Body of pancreas (tissue), 4 donors: Measurements from ENCODE around the gene NOS3. TPM values are rescaled to one million over a fixed set of nuclear protein-coding genes. Genes with fewer than 3 reads are reported as not detected.
A peak's percentile ranks its signal among the peaks of the same experiment; 100 is the strongest.

ENCODE experiments used
- ATAC-seq: fragments of 150-250 bp; one replicate; pipeline ENCODE4 v1.9.1; 2016
- DNase-seq, 4 donors: peaks; one replicate each; pipeline ENCODE4 v3.0.0-alpha.2; 2019
- H3K27ac ChIP-seq, 4 donors: fragments of 200-600 bp; sonication (generic); 1 replicate in 3 of 4; 2 replicates in 1 of 4; pipeline versions ENCODE4 v1.5.1 to v1.6.1; 2016 to 2019; ENCODE audit warnings: mild to moderate bottlenecking in 1 of 4, mixed read lengths in 1 of 4, moderate library complexity in 1 of 4
- H3K27me3 ChIP-seq, 2 donors: fragments of 200-600 bp; sonication (generic); one replicate each; pipeline ENCODE4 v1.6.0; 2016; ENCODE audit warnings: mild to moderate bottlenecking in 1 of 2
- H3K36me3 ChIP-seq, 2 donors: fragments of 200-600 bp; sonication (generic); replicated peaks in 1 of 2; 2 replicates each; pipeline ENCODE4 v1.5.1; 2016; ENCODE audit warnings: low read depth in 2 of 2; ENCODE audit not compliant: insufficient read depth in 1 of 2
- H3K4me1 ChIP-seq: fragments of 200-600 bp; sonication (generic); one replicate; pipeline ENCODE4 v1.6.0; 2016
- H3K4me3 ChIP-seq, 2 donors: fragments of 200-600 bp; sonication (generic); 1 replicate in 1 of 2; 2 replicates in 1 of 2; pipeline ENCODE4 v1.5.1; 2016 to 2019
- H3K9me3 ChIP-seq, 3 donors: fragments of 200-600 bp; sonication (generic); 1 replicate in 2 of 3; 2 replicates in 1 of 3; pipeline ENCODE4 v1.5.1; 2016
- CTCF ChIP-seq, 7 experiments: fragments of 450-650 bp in 4 of 7; fragments of 200-600 bp in 3 of 7; sonication (generic) in 3 of 7; IDR thresholded peaks; one replicate each; pipeline ENCODE4 v1.5.1; 2016 to 2019; ENCODE audit warnings: antibody characterized with exemption in 7 of 7
- POLR2A ChIP-seq, 3 donors: fragments of 450-650 bp; IDR thresholded peaks; one replicate each; pipeline ENCODE4 v1.6.1; 2016; ENCODE audit warnings: antibody characterized with exemption in 3 of 3, mild to moderate bottlenecking in 2 of 3
- WGBS, 2 donors: methylation state at CpG; one replicate each; pipeline ENCODE4 v1.1.5; 2017; 5-methylcytosine and 5-hydroxymethylcytosine counted together
- intact Hi-C: fragments of 100-400 bp; cut with DNase I; formaldehyde crosslinking; loops from one replicate; pipeline ENCODE4 v1.15.1; 2023
- total RNA-seq, 2 donors: library from RNA; depleted of rRNA; stranded (reverse); fragments of >200 nt; gene quantifications; one replicate each; pipeline ENCODE4 v1.1.0, GENCODE V29; 2016

Gene NOS3
- total RNA-seq, 2 donors from 2014 or later = 4.9 to 7.6 TPM

DNA sequence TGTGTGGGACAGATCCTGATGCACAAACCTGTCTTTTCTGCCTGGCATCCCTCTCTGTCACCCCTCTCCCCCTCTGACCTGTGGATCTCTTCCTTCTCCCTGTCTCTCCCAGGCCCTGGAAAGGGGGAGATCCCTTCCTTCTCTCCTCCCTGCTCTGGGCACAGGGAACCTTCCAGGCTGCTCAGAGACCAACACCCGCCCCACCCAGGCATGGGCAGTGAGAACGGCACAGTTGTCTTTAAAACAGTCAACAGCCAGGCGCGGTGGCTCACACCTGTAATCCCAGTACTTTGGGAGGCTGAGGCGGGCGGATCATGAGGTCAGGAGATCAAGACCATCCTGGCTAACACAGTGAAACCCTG lies 47.4 kb upstream of the NOS3 start:
- ATAC-seq (no peak), DNase-seq (no peak)
- Histone ChIP-seq H3K9me3 (no peaks in the 10 kb centered on the region), H3K27me3 (peaks cover 0 to 4% of the 10 kb centered on the region in 2 donors), H3K36me3 (no peaks in the 10 kb centered on the region), H3K27ac (no peak overlapping the region), H3K4me1 (no peaks in the 10 kb centered on the region), H3K4me3 (no peak overlapping the region)
- intact Hi-C loops = no loop called here
- WGBS, 2 donors = 90 to 98% methylated on average over 5 to 6 of the region's 6 CpGs
- TF ChIP-seq POLR2A (IDR thresholded peaks at IDR 0.05) (no peak), CTCF (IDR thresholded peaks at IDR 0.05) (no peak)

- H3K4me1 ChIP-seq = no peaks in the 10 kb centered on the region
- WGBS, 2 donors = 77 to 78% methylated on average over 4 to 6 of the region's 6 CpGs
- peaks cover 0 to 4% of the 10 kb centered on the region in 2 donors for H3K27me3 ChIP-seq
- TF ChIP-seq CTCF (IDR thresholded peaks at IDR 0.05) (no peak), POLR2A (IDR thresholded peaks at IDR 0.05) (no peak)
- ATAC-seq (no peak), DNase-seq (peak in 1 of 4 donors; percentile 6)
- H3K4me3 ChIP-seq = no peak overlapping the region
- H3K9me3 ChIP-seq = no peaks in the 10 kb centered on the region
- no peak overlapping the region for H3K27ac ChIP-seq
- H3K36me3 ChIP-seq = no peaks in the 10 kb centered on the region
- intact Hi-C loops = no loop called here
Measured at GRCh38 chr7:150944066-150945042, 46.5 kb upstream of the NOS3 start.

DNA sequence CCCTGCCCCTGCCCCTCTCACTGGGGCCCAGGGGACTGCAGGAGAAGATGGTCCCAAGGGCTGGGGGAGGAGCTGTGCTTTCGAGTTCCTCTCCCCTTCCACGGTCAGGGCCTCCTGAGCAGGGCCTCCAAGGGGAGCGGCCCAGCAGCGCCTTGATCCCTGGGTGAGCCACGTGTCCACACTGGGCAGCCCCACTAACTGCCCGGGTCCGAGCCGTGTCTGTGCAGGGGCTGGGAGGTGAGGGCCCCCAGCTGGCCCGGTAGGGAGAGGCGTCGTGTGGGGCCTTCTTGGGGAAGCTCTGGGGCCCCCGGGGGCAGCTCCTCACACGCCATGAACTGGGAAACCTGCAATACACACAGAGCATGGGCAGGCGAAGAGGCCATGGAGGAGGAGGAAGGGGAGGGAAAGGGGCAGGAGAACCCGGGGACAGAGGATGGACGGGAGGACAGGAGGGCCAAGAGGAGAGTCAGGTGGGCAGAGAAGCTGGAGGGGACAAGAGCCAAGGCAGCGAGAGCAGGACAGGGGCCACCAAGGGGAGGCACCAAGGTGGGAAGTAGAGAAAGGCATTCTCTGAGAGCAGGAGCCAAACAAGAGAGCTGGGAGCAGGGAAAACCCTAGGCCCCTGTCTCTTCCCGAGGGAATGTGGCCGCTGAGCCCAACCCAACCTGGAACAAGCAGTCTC lies 45.5 kb upstream of the NOS3 start:
- DNase-seq (peak in 1 of 4 donors; percentile 8), ATAC-seq (no peak)
- TF ChIP-seq CTCF (IDR thresholded peaks at IDR 0.05) (no peak), POLR2A (IDR thresholded peaks at IDR 0.05) (no peak)
- Histone ChIP-seq H3K4me3 (no peak overlapping the region), H3K27me3 (peaks cover 0 to 4% of the 10 kb centered on the region in 2 donors), H3K36me3 (no peaks in the 10 kb centered on the region), H3K27ac (no peak overlapping the region), H3K9me3 (no peaks in the 10 kb centered on the region), H3K4me1 (no peaks in the 10 kb centered on the region)
- intact Hi-C loops = no loop called here
- 61 to 65% methylated on average over 14 to 19 of the region's 19 CpGs for WGBS, 2 donors

GRCh38 chr7:150945853-150946420 lies 44.9 kb upstream of the NOS3 start:
- Histone ChIP-seq H3K27ac (peak overlapping the region in 1 of 4 donors; percentile 13), H3K27me3 (peaks cover 0 to 4% of the 10 kb centered on the region in 2 donors), H3K4me1 (no peaks in the 10 kb centered on the region), H3K36me3 (no peaks in the 10 kb centered on the region), H3K4me3 (no peak overlapping the region), H3K9me3 (no peaks in the 10 kb centered on the region)
- intact Hi-C loops = no loop called here
- DNase-seq = peak in 3 of 4 donors; percentile 56 to 70 (median 63)
- WGBS, 2 donors = 75 to 77% methylated on average over 16 to 17 of the region's 17 CpGs
- ATAC-seq = peak; percentile 47
- TF ChIP-seq POLR2A (IDR thresholded peaks at IDR 0.05) (no peak), CTCF (IDR thresholded peaks at IDR 0.05) (no peak)
